WERI-Rb-1 (cell line): Measurements from ENCODE around the gene CCBE1.

Source experiments
- DNase-seq: peaks from one replicate; pipeline ENCODE4 v3.0.0-alpha.2; 2020
- H3K27ac ChIP-seq: fragments of 250-450 bp; sonication (Bioruptor Pico); 2 replicates; pipeline ENCODE4 v1.5.1; 2020; ENCODE audit warnings: mild to moderate bottlenecking, moderate library complexity
- H3K27me3 ChIP-seq: fragments of 250-450 bp; sonication (Bioruptor Pico); 2 replicates; pipeline ENCODE4 v1.5.1; 2021; ENCODE audit warnings: mild to moderate bottlenecking, low read depth, moderate library complexity; ENCODE audit not compliant: insufficient read depth, severe bottlenecking
- H3K36me3 ChIP-seq: fragments of 250-450 bp; sonication (Bioruptor Pico); 2 replicates; pipeline ENCODE4 v1.5.1; 2020; ENCODE audit warnings: mild to moderate bottlenecking, moderate library complexity
- H3K4me3 ChIP-seq: 2 replicates; pipeline ENCODE4 v1.5.1; 2011; ENCODE audit warnings: low read depth, mild to moderate bottlenecking, control low read depth, low read length
- H3K9me3 ChIP-seq: fragments of 250-450 bp; sonication (Bioruptor Pico); 2 replicates; pipeline ENCODE4 v1.5.1; 2021; ENCODE audit warnings: mild to moderate bottlenecking, moderate library complexity; ENCODE audit not compliant: severe bottlenecking
- CTCF ChIP-seq: IDR thresholded peaks from 2 replicates; pipeline ENCODE4 v1.5.1; 2011; ENCODE audit warnings: low read depth, mild to moderate bottlenecking, control low read depth, inconsistent platforms, low read length

Gene CCBE1

DNA sequence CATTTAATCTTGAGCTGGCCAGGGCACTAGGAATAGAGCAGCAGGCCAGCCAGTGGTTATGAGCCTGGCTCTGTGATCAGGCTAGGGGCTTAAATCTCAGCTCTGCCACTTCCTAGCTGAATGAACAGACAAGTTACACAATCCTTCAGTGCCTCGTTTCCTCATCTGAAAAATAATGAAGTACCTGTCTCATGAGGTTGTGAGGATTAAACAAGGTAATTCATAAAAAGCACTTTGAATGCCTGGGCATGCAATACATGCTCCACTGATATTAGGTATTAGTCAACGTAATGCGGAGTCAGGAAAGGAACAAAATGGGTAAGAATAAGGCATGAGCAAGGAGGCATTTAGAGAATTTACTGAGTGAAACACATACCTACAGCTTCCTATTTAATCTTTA, 100.2 kb downstream of the CCBE1 start:
- Histone ChIP-seq H3K27ac (no peak overlapping the region), H3K36me3 (no peaks in the 10 kb centered on the region), H3K9me3 (no peaks in the 10 kb centered on the region), H3K27me3 (no peaks in the 10 kb centered on the region), H3K4me3 (no peak overlapping the region)
- no peak for DNase-seq
- no peak for TF ChIP-seq CTCF

DNA sequence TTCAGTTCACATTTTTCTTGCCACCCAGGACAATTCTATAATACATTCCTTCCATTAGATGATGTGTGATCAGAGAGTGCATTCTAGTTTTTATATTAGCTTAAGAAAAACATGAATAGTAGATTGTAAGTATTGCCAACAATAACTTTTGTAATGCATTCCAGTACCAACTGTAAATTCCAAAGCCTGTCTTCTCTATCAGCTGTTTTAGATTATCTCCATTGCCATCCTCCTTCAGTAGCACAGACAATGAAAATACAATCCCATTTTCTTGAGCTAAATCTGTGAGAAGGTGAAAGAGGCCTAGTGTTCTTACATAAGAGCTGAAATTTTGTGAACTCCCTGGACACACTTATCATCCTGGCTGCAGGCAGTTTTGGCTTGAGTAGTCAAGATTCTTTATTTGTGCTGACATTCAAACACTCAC, 103.9 kb downstream of the CCBE1 start:
- DNase-seq, result no peak
- no peak overlapping the region for H3K4me3 ChIP-seq
- no peaks in the 10 kb centered on the region for H3K36me3 ChIP-seq
- no peaks in the 10 kb centered on the region for H3K27me3 ChIP-seq
- TF ChIP-seq CTCF, result no peak
- H3K9me3 ChIP-seq, result no peaks in the 10 kb centered on the region
- H3K27ac ChIP-seq, result no peak overlapping the region

GRCh38 chr18:59592624-59593023, 104.6 kb downstream of the CCBE1 start:
- Histone ChIP-seq H3K9me3 (no peaks in the 10 kb centered on the region), H3K36me3 (no peaks in the 10 kb centered on the region), H3K27ac (no peak overlapping the region), H3K4me3 (no peak overlapping the region), H3K27me3 (no peaks in the 10 kb centered on the region)
- no peak for TF ChIP-seq CTCF
- no peak for DNase-seq

- no peak for TF ChIP-seq CTCF
- H3K27ac ChIP-seq, result no peak overlapping the region
- H3K4me3 ChIP-seq, result no peak overlapping the region
- no peak for DNase-seq
- no peaks in the 10 kb centered on the region for H3K27me3 ChIP-seq
- peaks cover 3% of the 10 kb centered on the region for H3K9me3 ChIP-seq
- H3K36me3 ChIP-seq, result no peaks in the 10 kb centered on the region
Observed at GRCh38 chr18:59582395-59582794, 114.8 kb downstream of the CCBE1 start.

DNA sequence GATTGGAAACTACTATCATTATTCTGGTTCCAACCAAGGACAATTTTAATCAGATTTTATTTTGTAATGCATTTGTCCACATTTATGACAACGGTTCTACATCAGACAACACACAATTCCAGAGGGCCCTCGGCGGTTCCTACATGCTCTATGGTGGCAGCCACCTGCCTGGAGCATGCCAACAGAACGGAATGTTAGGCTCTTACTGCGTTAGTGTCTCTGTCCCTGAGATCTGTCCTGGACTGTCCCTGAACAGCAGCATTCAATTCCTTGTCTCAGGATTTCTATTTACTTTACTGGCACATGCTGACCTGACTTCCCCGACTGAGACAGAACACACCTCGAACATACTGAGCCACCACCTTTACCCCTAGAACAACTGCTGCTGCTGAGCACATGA, 117.7 kb downstream of the CCBE1 start:
- TF ChIP-seq CTCF, result no peak
- no peak overlapping the region for H3K27ac ChIP-seq
- DNase-seq, result no peak

DNA sequence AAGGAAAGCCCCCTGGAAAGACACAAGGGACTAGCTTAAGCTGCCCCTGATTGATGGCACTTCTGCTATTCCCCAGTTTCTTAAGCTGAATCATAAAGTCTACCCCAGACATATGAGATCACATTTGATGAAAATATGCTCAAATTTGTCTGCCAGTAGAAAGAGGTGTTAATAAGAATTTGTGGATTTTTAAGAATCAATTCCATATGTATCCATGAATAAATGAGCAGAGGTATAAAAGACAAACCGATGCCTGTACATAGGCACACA, 119.9 kb downstream of the CCBE1 start:
- H3K9me3 ChIP-seq, result peaks cover 3% of the 10 kb centered on the region
- H3K4me3 ChIP-seq, result no peak overlapping the region
- H3K27me3 ChIP-seq, result no peaks in the 10 kb centered on the region
- TF ChIP-seq CTCF, result no peak
- no peak for DNase-seq
- H3K27ac ChIP-seq, result peak overlapping the region; percentile 74
- H3K36me3 ChIP-seq, result no peaks in the 10 kb centered on the region

More for the DNA sequence above, 117.7 kb downstream of the CCBE1 start:
- Histone ChIP-seq H3K36me3 (no peaks in the 10 kb centered on the region), H3K9me3 (peaks cover 3% of the 10 kb centered on the region), H3K4me3 (no peak overlapping the region), H3K27me3 (no peaks in the 10 kb centered on the region)
